GM21528 (cell line): Measurements from ENCODE around the gene PSMB7.

ENCODE experiments used
- ATAC-seq: cut with Tn5 transposase; IDR thresholded peaks from one replicate; pipeline ENCODE4 v1.9.1; 2021; ENCODE audit warnings: mild to moderate bottlenecking, moderate library complexity; ENCODE audit not compliant: unreplicated experiment, low FRiP score

PSMB7 gene

DNA sequence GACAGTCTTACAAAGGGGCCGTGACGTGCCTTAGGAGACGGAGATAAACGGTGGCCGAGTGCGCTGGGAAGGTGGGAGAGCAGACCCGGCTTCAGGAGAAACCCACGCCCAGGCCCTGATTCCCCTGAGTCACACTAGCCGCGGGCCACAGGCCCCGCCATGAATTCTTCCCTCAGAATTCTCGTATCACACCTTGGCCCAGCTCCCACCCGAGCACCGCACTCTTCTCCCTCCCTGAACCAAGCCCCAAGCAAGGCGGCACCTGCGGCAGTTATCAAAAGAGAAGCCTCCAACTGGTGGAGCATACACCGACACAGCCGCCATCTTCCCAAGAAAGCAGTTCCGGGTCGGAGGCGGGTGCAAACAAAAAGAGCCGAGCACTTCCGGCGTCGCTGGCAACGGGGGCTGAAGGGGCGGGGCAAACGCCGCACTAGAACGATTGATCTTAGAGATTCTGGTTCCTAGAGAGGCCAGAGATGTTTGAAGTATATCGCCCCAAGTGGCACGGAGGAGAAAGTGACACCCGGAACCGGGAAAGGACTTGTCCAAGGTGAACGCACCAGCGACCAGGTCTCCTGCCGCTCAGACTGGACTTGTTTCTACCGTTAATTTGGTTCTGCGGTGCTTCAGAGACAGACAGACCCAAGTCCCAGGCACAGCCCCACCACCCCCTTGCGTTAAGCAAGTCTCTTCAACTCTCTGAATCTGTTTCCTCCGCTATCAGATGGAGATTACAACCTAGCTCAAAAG, at the start of gene PSMB7:
Gene PSMB7, minus strand, starts transcription at position 341 of the 750 bp plus-strand sequence. Its CDS starts 17 bp downstream, at position 324.
- ATAC-seq = peak; percentile 85

DNA sequence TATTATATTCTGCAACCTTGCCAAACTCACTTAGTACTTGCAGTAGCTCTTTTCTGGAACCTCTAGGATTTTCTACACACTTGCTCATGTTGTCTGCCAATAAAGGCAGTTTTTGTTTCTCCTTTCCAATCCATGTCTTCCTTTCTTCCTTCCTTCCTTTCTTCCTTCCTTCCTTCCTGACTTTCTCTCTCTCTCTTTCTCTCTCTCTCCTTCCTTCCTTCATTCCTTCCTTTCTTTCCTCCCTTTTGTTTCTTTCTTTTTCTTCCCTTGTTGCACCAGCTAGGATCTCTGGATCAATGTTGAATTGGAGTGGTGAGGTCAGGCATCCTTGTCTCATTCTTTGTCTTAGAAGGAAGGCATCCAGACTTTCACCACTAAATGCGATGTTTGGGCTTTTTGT, 47.5 kb upstream of the PSMB7 start:
- ATAC-seq = no peak

DNA sequence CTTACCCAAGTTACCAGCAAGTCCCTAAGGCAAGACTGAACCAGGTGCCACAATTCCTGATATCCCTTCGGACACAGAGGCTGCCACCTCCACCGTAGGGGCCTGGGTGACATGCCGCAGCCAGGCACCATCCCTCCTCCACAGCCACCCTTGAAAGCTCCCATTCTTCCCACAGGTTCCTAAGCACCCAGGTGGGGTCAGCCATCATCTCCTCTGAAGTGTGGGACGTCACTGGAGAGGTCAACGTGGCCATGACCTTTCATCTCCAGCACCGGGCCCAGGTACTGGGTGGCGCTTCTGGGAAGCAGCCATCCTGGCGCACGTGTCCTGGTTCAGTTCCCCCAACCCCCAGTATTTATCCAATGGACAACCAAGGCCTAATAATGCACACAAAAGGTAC, 43.2 kb upstream of the PSMB7 start:
- no peak for ATAC-seq

DNA sequence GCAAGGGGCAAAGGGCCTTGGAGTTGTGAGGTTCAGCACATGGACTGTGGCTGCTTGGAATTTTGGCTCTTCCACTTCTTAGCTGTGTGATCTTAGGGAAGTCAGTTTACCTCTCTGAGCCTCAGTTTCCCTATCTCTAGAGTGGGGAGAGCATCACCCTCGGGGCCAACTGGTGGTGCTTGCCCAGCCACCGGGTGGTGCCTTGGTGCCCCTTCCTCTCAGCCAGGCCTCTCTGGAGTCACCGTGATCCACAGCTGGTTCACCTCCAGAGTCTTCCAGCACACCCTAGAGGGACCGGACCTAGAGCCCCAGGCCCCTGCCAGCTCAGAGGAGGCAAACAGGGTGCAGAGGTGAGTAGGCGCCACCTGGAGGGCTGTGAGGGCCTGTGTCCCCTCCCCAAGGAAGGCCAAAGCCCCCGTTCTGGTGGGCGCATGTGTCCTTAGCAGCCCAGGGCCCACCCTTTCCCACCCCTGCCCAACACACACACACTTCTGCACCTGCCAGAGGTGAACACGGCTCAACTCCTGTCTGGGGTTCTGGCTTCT, 42.7 kb upstream of the PSMB7 start:
- no peak for ATAC-seq

DNA sequence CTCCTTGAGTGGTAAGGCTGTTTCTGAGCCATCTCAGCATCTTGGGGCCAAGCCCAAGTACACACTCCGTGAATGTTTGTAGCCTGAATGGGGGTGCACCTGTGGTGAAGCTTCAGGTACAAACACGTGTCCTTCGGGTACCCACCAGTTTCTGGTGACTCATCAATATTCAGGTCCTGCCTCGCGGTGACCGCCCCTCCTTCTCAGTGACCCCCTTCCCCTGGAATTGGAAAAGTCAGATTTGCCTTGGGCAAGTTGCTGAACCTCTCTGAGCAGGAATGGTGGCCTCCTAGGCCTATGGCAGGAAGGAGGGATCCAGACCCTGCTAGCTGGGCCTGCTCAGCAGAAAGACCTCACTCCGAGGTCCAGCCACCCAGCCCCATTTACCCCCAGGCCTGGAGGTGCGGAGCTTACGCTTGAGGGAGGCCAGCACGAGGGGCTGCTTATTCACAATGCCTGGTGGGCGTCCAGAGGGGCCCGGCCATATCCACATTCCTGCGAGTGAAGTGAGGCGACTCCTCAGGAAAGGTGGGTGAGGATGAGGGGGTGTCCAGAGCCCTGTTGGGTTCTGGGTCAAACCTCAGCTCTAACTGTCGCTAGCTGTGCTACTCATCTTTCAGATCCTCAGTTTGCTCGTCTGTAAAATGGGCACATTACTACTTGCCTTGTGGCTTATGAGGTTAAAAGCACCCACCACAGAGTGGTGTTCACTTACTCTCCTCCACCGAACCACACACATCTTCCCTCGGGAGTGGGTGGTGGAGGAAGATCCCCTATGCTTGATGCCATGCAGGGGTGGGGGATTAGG, 42.0 kb upstream of the PSMB7 start:
- ATAC-seq = no peak

DNA sequence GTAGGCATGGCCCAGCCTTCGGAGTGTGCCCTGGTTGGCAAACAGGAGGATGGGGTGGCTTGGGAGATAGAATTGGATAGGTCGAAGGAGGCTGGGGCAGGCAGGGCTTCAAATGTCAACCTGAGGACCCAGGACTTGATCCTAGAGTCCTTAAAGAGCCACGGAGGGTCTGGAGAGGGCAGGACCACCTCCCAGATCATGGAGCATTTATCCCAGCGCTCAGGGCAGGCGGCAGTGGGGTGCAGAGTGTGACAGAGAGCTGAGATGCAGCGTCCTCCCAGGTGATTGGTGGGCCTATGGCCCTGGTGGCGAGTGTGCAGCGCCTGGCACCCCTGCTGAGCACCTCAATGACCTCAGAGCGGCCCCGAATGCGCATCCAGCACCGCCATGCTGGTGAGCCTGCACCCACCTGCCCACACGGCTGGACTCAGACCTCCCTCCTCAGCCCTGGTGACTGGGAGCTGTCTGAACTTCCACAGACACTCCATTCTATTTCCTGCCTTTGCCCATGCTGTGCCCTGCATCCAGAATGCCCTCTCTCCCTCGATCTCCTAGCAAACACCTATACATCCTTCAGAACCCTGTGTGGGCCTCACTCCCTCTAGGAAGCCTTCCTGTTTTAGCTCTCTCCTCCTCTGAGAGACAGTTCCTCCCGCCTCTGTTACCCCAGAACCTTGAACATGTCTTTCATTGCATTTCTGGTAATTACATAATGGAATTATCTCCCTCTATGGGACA, 41.3 kb upstream of the PSMB7 start:
- no peak for ATAC-seq

DNA sequence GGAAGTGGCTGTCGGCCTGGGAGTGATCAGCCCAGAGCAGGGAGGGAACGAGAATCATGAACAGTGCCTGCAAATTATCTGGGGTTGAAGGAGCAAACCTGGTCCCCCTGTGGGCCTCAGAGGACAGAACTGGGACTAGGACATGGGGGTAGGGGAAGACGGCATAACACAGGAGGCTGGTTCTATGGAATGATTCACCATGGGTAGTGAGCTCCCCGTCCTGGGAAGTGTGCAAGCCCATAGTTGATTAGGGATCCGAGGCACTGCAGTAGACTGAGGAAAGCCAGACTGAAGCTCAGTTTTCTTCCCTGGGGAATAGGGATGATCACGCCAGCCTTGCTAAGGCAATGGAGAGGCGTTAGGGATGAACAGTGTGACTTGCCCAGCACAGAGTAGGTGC, 40.6 kb upstream of the PSMB7 start:
- ATAC-seq = no peak

DNA sequence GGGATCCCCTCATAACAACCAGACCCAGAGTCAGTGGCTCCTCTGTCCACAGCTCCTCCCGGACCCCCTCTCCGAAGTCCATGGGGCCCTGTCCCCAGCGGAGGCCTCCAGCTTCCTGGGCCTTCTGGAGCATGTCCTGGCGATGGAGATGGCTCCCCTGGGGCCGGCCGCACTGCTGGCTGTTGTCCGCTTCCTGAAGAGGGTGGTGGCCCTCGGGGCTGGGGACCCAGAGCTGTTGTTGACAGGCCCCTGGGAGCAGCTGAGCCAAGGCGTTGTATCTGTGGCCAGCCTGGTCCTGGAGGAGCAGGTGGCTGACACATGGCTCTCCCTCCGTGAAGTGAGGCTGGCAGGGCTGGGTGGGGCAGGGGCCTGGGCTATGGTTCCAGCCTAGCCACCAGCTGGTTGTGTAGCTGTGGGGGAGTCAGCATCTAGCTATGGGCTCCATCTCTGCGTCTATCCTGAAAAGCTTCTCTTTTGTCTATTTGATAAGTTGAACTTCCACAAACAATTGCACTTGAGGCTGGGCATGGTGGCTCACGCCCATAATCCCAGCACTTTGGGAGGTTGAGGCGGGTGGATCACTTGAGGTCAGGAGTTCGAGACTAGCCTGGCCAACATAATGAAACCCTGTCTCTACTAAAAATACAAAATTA, 39.7 kb upstream of the PSMB7 start:
- no peak for ATAC-seq

DNA sequence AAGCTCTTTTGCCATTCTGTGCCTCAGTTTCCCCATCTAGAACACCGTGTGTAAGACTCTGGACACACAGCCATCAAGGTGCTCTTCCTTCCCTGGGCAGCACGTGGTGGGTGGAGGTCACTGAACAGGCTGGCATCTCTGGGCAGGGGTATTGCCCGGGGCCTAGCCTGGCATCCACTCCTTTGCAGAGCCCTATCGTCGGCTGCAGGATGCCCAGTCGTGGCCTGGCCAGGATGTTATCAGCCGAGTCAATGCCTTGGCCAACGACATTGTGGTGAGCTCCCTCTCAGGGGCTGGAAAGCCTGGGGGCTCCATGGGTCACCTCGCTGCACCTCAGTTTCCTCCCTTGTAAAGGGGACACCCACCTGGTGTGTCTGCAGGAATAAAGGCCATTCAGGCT, 39.1 kb upstream of the PSMB7 start:
- ATAC-seq = no peak

DNA sequence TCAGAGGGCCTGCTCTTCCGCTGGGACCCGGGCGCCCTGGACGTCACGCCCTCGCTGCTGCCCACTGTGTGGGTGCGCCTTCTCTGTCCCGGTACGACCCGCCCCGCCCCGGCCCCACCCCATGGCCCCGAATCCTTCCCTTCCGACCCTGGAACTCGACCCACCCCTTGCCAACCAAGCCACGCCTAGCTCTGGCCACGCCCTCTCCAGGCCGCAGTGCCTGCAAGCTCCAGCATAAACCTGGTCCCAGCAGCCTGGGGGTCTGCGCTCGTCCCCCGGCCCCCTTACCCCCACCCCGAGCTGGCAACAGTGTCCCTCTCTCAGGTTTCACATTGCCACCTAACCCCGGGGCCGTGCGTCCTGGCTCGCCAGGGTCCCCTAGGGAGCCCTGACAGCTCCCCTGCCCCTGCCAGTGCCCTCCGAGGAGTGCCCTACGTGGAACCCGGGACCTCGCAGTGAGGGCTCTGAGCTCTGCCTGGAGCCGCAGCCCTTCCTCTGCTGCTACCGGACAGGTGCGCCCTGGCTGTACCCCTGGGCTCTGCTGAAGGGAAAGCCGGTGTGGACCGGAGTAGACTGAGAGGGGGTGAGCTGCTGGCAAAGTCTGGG, 38.4 kb upstream of the PSMB7 start:
- ATAC-seq = no peak

DNA sequence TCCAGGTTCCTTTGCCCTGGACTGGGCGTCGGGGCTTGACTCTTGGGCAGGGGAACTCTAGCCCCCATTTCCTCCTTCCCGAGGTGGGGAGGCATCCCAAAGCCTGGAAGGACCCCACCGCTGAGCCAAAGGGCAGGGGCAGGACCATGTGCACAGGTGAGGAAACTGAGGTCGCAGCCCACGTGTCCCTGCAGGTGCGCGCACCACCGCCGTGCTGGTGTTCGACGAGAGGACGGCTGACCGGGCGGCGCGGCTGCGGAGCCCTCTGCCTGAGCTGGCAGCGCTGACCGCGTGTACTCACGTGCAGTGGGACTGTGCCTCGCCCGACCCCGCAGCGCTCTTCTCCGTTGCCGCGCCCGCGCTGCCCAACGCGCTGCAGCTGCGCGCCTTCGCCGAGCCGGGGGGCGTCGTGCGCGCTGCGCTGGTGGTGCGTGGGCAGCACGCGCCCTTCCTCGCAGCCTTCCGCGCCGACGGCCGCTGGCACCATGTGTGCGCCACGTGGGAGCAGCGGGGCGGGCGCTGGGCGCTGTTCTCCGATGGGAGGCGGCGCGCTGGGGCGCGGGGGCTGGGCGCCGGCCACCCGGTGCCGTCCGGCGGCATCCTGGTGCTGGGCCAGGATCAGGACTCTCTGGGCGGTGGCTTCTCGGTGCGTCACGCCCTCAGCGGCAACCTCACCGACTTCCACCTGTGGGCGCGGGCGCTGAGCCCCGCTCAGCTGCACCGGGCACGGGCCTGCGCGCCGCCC, 37.8 kb upstream of the PSMB7 start:
- no peak for ATAC-seq

DNA sequence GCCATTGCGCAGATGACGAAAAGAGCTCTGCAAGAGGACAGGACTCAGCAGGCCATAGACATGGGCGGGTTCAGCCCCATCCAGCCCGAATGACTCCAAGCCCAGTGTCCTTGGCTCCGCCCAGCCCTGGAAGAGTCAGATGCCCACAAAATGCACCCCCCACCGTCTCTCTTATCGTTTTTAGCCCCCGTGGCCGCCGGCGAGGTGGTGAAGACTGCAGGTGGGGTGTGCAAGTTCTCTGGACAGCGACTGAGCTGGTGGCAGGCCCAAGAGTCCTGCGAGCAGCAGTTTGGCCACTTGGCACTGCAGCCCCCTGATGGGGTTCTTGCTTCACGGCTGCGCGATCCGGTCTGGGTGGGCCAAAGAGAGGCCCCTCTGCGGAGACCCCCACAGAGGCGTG, 37.1 kb upstream of the PSMB7 start:
- ATAC-seq = no peak

DNA sequence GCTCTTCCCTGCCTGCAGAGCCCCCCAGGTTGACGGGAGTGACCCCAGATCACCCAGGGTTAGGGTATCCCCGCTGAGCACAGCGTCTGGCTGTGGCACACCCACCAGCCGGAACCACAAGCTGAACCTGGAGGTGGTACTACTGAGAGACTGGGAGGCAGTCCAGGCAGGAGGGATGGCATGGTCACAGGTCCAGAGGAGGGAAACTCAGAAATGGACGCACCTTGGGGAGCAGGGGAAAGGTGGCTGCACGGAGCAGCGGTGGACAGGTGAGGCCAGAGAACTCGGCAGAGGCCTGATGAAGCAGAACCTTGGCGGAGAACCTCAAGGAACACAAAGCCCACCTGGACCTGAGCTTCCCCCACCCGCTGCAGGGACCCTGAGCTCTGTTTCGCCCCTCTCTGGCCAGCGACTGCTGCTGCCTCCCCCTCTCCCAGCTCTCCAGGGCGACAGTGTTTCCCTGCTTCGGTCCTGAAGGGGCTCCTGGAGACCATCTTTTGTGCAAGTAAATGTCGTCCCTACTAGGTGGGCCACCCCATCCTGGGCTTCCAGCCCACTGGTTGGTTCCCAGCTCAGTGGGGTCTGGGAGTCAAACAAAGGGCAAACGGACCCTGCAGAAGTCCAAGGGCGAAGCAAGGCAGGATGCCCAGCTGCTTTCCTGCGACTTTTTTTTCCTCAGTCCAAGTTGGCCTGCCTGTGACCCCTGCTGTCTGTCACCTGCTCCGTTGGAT, 35.9 kb upstream of the PSMB7 start:
- ATAC-seq = no peak

DNA sequence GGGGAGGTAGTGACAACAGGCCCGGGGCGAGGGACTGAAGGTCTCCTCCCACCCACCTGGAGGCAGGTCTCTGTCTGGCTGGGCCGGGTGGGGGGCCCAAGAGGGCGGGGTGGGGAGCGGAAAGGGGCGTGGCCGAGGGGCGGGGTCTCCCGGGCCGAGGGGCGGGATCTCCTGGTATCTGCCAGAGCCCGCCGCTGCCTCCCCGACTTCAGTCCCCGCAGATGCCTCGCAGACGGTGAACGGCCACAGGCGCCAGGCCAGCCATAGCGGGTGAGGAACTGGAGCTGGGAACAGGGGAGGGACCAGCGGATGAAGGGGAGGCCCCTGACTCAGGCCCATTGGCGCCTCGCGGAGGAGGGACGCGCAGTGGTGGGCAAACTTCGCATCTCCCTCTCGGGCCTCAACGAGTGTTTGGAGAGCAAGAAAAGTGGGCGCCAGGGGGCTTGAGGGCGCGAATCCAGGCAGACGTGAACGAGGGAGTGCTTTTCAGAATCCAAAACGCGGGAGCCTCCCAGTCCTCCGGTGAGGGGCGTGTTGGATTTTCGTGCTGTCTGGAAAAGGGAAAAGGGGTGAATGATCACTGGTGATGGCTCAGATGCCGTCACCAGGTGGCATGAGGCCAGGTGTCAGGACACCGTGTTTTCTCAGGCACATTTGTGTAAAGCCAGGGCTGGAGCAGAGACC, 35.1 kb upstream of the PSMB7 start, which contains the start of gene ADGRD2:
Gene ADGRD2, plus strand, starts transcription at position 211 of the 684 bp plus-strand sequence. CDS start 1,216 bp downstream, outside the sequence.
- no peak for ATAC-seq

DNA sequence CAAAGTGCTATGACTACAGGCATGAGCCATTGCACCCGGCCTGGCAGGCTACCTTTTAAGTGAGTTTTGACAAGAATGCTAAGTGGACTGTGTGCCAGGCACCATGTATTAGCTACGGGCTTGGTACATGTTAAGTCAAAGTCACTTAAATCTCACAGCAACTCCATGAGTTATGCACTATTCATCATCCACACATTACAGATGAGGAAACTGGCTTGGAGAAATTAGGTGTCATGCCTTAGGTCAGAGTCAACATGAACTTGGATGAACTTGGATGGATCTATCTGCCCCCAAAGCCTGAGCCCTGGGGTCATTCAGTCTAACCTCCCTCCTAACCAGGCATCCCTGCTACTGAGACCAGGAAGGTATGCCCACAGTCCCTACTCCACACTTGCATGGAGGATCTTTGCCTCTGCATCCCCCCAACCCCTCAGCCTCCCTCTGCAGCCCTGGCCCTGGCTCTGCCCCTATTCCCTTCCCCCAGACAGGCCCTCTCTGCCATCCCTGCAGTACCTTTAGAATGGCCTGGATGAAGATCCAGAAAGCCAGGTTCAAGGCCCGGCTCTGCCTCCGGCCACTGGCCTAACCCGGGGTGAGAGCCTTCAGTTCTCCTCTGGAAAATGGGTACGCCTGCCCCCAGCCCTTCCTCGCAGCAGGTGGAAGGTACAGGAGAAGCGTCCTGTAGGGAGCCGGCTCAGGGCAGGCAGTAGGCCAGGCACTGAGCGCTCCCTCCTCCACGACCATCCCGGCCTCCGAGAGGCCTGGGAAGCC, 34.3 kb upstream of the PSMB7 start:
- no peak for ATAC-seq

DNA sequence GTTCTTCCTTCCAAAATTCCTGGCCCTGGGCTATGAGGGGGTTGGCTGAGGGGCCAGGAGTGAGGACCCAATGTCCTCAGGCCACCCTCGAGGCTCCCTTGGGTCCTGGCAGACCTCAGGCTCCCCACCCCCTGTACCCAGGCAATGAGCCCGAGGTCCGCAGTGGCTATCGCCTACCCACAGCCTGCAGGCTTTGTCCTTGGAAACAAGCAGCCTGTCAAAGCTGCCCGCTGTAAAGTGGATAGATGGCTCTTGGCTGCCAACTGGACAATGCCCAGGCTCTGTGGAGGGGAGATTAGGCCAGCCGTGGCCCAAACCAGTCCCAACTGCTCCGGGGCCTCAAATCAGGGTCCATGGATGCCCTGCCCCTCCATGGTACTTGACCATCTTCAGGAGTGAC, 32.8 kb upstream of the PSMB7 start:
- no peak for ATAC-seq

DNA sequence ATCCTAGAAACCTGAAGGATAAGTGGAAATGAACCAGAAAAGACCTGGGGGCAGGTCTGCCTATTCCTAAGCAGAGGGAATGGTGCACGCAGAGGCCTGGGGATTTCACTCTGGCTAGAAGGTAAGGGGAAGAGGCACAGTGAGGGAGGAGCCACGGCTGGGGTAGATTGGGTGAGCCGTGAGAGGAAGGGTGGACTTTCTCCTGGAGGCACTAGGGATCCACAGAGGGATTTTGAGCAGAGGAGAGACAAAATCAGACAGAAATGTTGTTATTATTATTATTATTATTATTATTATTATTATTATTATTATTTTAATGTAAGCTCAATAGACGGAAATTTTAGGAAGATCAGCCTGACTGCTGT, 32.0 kb upstream of the PSMB7 start:
- ATAC-seq = no peak
